ENCODE results near the gene ZNF8.

Gene ZNF8

GRCh38 chr19:58275564-58275963 is 3.2 kb upstream of the ZNF8 start:
- H3K4me3 ChIP-seq (ENCODE audit: low read depth, low read length), result no peak overlapping the region
- DNase-seq (ENCODE audit: low read depth), result no peak
- no peak for TF ChIP-seq MYC (IDR thresholded peaks at IDR 0.05; ENCODE audit: low read depth, low read length)

- no peak for DNase-seq (ENCODE audit: low read depth)
- TF ChIP-seq CTCF (IDR thresholded peaks at IDR 0.05; ENCODE audit: low read depth, low read length) (no peak), MYC (IDR thresholded peaks at IDR 0.05; ENCODE audit: low read depth, low read length) (no peak), POLR2A (IDR thresholded peaks at IDR 0.05; ENCODE audit: extremely low read depth, insufficient read length) (no peak)
- H3K4me3 ChIP-seq (ENCODE audit: low read depth, low read length), result no peak overlapping the region
Observed at GRCh38 chr19:58277197-58277596, 1.6 kb upstream of the ZNF8 start.

GRCh38 chr19:58277748-58278540 is 811 bp upstream of the ZNF8 start:
- H3K4me3 ChIP-seq (ENCODE audit: low read depth, low read length), result peak overlapping the region; percentile 84
- DNase-seq (ENCODE audit: low read depth), result no peak
- TF ChIP-seq CTCF (IDR thresholded peaks at IDR 0.05; ENCODE audit: low read depth, low read length) (no peak), POLR2A (IDR thresholded peaks at IDR 0.05; ENCODE audit: extremely low read depth, insufficient read length) (no peak), MYC (IDR thresholded peaks at IDR 0.05; ENCODE audit: low read depth, low read length) (no peak), MAX (IDR thresholded peaks at IDR 0.05; ENCODE audit: low read depth, low read length) (no peak)

GRCh38 chr19:58279042-58279924 is 528 bp downstream of the ZNF8 start:
- peak; percentile 54 for DNase-seq (ENCODE audit: low read depth)
- peak overlapping the region; percentile 76 for H3K4me3 ChIP-seq (ENCODE audit: low read depth, low read length)
- TF ChIP-seq MAX (IDR thresholded peaks at IDR 0.05; ENCODE audit: low read depth, low read length), result no peak
- TF ChIP-seq MYC (IDR thresholded peaks at IDR 0.05; ENCODE audit: low read depth, low read length), result no peak

- DNase-seq (ENCODE audit: low read depth), result no peak
- no peak for TF ChIP-seq CTCF (IDR thresholded peaks at IDR 0.05; ENCODE audit: low read depth, low read length)
- TF ChIP-seq MAX (IDR thresholded peaks at IDR 0.05; ENCODE audit: low read depth, low read length), result no peak
- no peak for TF ChIP-seq MYC (IDR thresholded peaks at IDR 0.05; ENCODE audit: low read depth, low read length)
- TF ChIP-seq POLR2A (IDR thresholded peaks at IDR 0.05; ENCODE audit: extremely low read depth, insufficient read length), result no peak
- H3K4me3 ChIP-seq (ENCODE audit: low read depth, low read length), result peak overlapping the region; percentile 76
Observed at GRCh38 chr19:58279925-58280316, 1.2 kb downstream of the ZNF8 start.

- no peak for TF ChIP-seq POLR2A (IDR thresholded peaks at IDR 0.05; ENCODE audit: extremely low read depth, insufficient read length)
- TF ChIP-seq CTCF (IDR thresholded peaks at IDR 0.05; ENCODE audit: low read depth, low read length), result no peak
- TF ChIP-seq MYC (IDR thresholded peaks at IDR 0.05; ENCODE audit: low read depth, low read length), result no peak
- no peak for TF ChIP-seq MAX (IDR thresholded peaks at IDR 0.05; ENCODE audit: low read depth, low read length)
- H3K4me3 ChIP-seq (ENCODE audit: low read depth, low read length), result no peak overlapping the region
- no peak for DNase-seq (ENCODE audit: low read depth)
Observed at GRCh38 chr19:58284199-58284598, 5.4 kb downstream of the ZNF8 start.
